Stimulated activated naive CD4-positive, alpha-beta T cell treated with Interleukin-2 at 50 U/mL for 16 hours (primary cell): ENCODE data around the gene ACE.

Experiments used
- DNase-seq: peaks from one replicate; lab custom pipeline; 2025; lab: John Stamatoyannopoulos, UW

Gene ACE

GRCh38 chr17:63476854-63477479 lies at the start of gene ACE:
Gene ACE (plus strand): TSS chr17:63477061. CDS start chr17:63477095, 34 bp downstream.
- DNase-seq, result peak; percentile 41

GRCh38 chr17:63429766-63430165 lies 47.1 kb upstream of the ACE start:
- DNase-seq, result no peak

- no peak for DNase-seq
Measured at GRCh38 chr17:63430223-63430622, 46.6 kb upstream of the ACE start.

- no peak for DNase-seq
Measured at GRCh38 chr17:63431618-63431938, 45.3 kb upstream of the ACE start.

GRCh38 chr17:63431939-63432804 lies 44.7 kb upstream of the ACE start:
- no peak for DNase-seq

- no peak for DNase-seq
Measured at GRCh38 chr17:63433746-63434591, 42.9 kb upstream of the ACE start.

GRCh38 chr17:63434951-63435571 lies 41.8 kb upstream of the ACE start:
- DNase-seq, result peak; percentile 29

- DNase-seq, result no peak
Measured at GRCh38 chr17:63435681-63436522, 41.0 kb upstream of the ACE start.

GRCh38 chr17:63436523-63437110 lies 40.2 kb upstream of the ACE start:
- no peak for DNase-seq

- DNase-seq, result no peak
Measured at GRCh38 chr17:63437287-63438091, 39.4 kb upstream of the ACE start.

- no peak for DNase-seq
Measured at GRCh38 chr17:63438092-63439051, 38.5 kb upstream of the ACE start.

- no peak for DNase-seq
Measured at GRCh38 chr17:63439687-63440086, 37.2 kb upstream of the ACE start.

- peak; percentile 24 for DNase-seq
Measured at GRCh38 chr17:63440127-63440769, 36.6 kb upstream of the ACE start.

- DNase-seq, result no peak
Measured at GRCh38 chr17:63440770-63441335, 36.0 kb upstream of the ACE start.

GRCh38 chr17:63441654-63442053 lies 35.2 kb upstream of the ACE start:
- no peak for DNase-seq

- DNase-seq, result no peak
Measured at GRCh38 chr17:63442074-63442473, 34.8 kb upstream of the ACE start.

- DNase-seq, result no peak
Measured at GRCh38 chr17:63442549-63443035, 34.3 kb upstream of the ACE start.

GRCh38 chr17:63443053-63443452 lies 33.8 kb upstream of the ACE start:
- DNase-seq, result no peak
